Amygdala (tissue), 56 donors: ENCODE measurements around the gene DHRS13.

Experiments used
- DNase-seq, 56 donors: peaks; one replicate each; lab custom pipeline; 2025; lab: John Stamatoyannopoulos, UW

Gene DHRS13

GRCh38 chr17:28864991-28865849, 37.7 kb downstream of the DHRS13 start:
- peak in 1 of 56 donors; percentile 0 for DNase-seq

DNA sequence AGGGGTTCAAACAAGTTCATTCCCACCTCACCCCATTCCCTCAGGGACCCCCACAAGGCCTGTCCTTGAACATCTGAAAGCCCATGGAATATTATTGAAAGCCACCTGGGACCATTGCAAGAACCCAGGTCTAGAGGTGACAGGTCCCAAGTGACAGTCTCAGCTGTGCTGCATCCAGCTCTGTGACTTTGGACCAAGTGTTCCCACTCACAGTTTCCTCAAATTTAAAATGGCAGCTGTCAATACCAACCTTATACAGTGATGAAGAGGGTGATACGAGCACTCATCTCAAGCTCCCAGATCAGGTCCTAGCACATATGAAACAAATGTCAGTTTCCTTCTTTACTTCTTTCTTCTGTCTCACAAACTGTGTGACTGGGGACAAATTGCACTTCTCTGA, 38.9 kb downstream of the DHRS13 start:
- DNase-seq, result no peak

DNA sequence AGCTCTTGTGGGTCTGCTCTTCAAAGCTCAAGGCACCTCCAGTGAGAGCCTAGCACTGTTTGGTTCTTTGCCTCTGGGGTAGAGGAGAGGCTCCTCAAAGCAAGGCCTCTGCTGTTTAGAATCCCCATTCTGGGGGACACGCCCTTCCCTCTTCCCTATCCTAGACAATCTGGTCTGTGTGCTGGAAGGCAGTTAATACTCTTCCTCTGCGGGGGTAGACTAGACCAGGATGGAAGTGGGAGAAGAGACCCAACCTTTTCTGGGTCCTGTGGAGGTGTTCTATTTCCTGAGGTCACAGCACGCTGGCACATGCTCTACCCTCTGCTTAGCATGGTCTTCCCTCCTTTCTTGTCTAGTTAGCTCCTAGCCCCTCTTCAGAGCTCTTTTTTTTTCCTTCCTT, 40.3 kb downstream of the DHRS13 start:
- DNase-seq, result no peak

DNA sequence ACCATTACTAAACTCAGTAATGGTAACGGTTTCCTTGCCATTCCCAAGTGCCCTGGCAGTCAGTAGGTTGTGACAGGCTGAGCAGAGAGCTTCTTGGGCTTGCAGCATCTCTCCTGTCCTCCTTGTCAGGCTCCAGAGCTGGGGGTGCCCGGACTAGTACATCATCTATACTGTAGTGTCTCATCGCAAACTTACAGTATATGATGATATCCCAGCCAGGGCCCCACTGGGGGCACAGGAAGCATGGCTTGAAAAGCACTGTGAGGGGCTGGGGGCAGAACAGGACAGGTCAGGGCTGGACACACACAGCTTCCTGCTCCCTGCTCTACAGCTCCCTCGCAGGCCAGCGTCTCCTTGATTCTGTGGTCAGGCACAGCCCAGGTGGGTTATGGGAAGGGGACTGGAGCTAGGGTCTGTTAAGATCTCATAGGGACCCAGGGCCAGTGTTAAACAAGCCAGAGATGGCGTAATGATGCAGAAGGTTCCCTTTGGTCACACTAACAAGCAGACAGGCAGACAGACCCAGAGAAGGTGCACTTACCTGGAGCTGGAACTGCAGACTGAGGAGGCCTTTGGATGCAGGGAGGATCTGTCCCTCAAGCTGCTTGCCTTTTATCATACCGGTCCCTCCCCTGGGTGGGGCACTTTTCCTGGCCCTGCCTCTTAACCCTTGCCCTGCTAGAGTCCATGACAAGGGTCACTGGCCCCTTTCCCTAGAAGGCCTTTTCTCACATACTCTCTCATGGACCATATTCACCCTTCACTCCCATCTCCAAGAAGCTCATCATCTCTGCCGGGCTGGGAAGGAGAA, 41.3 kb downstream of the DHRS13 start:
- DNase-seq, result no peak

DNA sequence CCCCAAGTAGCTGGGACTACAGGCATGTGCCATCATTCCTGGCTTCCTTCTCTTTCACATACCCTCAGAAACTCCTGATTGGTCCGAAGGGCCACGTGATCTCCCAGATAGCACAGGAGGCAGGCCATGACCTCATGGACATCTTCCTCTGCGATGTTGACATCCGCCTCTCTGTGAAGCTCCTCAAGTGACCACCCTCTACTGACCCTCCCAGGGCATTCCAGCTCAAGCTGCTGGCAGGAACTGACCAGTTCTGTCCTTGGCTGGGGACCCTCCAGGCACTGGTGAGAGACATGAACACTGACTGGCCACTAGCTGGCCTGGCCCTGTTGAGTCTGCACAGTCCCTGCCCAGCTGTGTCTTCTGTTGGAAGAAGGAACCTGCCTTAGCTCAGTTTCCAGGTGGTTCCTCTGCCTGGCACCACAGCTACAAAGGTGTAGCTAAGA, 42.5 kb downstream of the DHRS13 start:
- DNase-seq, result no peak

GRCh38 chr17:28858801-28859355, 44.0 kb downstream of the DHRS13 start:
- DNase-seq, result no peak

DNA sequence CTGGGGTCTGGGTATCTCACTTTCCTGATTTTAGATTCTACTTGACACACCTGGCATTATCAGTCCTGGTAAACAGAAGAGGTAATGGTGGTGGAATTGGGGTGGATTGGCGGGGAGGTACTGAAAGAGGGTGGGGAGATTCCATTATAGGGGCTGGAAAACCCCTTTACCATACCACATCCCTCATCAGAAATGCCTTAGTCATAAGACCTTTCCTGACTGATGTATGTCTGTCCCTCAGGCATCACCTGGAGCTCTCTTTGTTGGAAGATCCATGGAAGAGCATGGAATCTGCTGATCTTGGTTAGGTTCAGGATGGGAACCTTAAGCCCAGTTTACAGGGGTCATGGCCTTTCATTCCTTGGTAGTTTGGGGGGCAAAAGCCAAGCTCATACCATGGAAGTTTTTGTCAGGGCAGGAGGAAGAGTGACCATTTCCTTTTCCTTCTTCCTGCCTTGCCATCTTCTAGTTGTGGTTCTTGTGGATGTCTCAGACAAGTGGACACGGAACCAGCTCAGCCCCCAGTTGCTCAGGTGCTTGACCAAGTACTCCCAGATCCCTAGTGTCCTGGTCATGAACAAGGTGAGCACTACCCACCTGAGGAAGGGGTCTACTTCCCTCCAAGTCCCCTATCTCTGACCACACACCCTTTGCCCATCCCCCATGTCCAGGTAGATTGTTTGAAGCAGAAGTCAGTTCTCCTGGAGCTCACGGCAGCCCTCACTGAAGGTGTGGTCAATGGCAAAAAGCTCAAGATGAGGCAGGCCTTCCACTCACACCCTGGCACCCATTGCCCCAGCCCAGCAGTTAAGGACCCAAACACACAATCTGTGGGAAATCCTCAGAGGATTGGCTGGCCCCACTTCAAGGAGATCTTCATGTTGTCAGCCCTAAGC, 44.7 kb downstream of the DHRS13 start:
- no peak for DNase-seq

DNA sequence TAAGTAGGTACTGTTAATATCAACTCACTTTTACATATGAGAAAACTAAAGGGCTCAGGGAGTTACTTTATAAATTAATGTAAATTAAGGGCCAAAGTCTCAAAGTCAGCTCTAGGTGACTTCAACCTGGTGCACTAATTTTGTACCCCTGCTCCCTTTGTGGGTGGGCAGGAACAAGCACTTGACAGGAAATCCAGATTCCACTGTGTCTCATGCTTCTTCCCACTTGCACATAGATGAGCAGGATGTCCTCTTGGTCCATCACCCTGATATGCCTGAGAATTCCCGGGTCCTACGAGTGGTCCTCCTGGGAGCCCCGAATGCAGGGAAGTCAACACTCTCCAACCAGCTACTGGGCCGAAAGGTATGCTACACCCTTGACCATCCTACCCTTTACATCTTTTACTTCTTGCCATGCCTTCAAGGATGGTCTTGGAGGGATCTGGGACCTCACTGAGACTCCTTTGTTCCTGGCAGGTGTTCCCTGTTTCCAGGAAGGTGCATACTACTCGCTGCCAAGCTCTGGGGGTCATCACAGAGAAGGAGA, 46.8 kb downstream of the DHRS13 start:
- DNase-seq, result no peak

- DNase-seq, result no peak
These were observed 47.6 kb downstream of the DHRS13 start for GRCh38 chr17:28855336-28855679.

DNA sequence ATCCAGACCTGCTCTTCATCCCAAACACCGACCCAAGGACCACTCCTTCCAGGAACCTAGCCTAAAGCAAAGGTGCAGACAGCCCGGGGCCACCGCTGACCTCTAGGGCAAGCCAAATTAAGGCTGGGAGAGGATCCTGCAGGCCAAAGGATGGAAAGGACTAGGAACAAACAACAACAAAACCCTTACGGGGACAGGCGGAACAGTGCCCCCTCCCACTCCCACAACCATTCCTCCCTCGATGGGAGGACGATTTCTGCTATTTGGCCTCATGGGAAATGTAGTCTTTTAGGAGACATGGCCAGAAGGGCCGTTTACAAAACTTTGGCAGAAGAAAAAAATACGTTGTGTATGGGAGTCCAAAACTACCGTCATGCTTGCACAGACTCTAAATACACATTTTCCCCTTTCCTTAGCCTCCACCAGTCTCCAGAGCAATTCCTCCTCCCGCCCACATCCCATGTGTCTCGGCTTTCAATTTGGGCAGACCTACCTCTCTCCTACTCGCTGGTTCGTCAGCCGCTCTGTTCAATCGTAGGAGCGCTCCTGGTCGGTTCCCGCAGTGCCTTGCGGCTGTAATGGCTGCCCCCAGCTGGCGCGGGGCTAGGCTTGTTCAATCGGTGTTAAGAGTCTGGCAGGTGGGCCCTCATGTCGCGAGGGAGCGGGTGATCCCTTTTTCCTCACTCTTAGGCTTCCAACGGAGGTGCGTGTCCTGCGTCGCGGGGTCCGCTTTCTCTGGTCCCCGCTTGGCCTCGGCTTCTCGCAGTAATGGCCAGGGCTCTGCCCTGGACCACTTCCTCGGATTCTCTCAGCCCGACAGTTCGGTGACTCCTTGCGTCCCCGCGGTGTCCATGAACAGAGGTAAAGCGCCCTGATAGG, 48.2 kb downstream of the DHRS13 start, which contains the start of gene ERAL1:
ERAL1 (plus strand) TSS at position 560 of the 879 bp plus-strand sequence; CDS start at position 579, 19 bp downstream.
- DNase-seq, result peak; percentile 35 to 92 (median 78)

DNA sequence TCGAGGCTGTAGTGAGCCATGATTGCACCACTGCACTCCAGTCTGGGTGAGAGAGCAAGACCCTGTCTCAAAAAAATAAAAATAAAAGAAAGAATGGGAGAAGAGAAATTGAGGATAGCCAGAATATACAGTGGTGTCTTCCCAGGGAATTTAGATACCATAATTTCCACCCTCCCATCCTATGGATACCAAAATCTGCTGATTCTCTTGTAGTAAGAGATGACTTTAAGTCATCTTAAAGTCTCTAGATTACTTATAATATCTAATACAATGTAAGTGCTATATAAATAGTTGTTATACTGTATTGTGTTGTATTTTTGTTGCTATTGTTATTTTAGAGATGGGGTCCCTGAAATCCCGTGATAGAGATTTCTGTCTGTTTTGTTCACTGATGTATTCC, 49.6 kb downstream of the DHRS13 start:
- DNase-seq, result no peak

DNA sequence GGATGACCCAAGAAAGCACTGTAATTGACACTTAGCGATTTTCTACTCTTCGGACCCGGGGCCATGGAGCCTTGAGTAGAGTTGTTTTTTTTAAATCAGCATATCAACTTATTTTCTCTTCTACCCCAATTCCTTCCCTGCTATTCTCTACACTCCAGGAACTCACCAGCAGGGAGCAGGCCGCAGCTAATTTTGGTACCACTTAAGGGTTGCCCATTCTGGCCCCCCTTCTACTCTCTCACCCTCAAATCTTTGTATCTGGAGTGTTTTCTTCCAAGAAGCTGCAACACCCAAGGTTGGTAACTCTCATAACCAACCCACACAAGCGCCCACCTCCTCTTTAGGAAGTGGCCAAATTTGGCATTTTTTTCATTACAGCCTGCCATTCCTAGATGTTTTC, 53.6 kb downstream of the DHRS13 start:
- peak in 5 of 56 donors; percentile 0 to 20 (median 5) for DNase-seq

GRCh38 chr17:28848667-28849066, 54.2 kb downstream of the DHRS13 start:
- peak in 1 of 56 donors; percentile 4 for DNase-seq
